ENCODE measurements around the gene PPIAL4G. TPM values are rescaled to one million over a fixed set of nuclear protein-coding genes. Genes with fewer than 3 reads are reported as not detected.

PPIAL4G gene
- total RNA-seq = not detected in 2 replicates

DNA sequence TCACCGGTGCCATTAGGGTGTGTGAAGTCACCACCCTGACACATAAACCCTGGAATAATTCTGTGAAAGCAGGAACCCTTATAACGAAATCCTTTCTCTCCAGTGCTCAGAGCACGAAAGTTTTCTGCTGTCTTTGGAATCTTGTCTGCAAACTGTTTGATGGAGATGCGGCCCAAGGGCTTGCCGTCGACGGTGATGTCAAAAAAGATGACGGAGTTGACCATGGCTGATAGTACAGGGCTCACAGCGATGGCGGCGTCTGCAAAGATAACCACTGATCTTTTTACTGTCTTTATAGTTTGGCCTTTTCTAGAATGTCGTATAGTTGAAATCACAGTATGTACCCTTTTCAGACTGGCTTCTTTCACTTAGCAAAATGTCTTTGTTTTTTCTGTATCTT, at the start of gene PPIAL4G:
Gene PPIAL4G, minus strand, starts transcription at position 274 of the 400 bp plus-strand sequence. Its CDS starts 50 bp downstream, at position 224.

Other genes with a start within 250 kb of the PPIAL4G start
- 42.2 and 104 TPM in 2 replicates for gene NBPF14, start 112.7 kb upstream of the PPIAL4G start, total RNA-seq

Data from smooth muscle cell of the umbilical artery (primary cell).